HCT116 (cell line): ENCODE data around the gene FAM118B.
A peak's percentile ranks its signal among the peaks of the same experiment; 100 is the strongest.

ENCODE experiments used
- CTCF ChIP-seq, 3 experiments: fragments of 200-600 bp in 1 of 3; sonication (generic) in 1 of 3; IDR thresholded peaks in 2 of 3; conservative IDR thresholded peaks in 1 of 3; 2 replicates each; pipeline ENCODE4 v1.5.1; 2012 to 2017; ENCODE audit warnings: low read depth in 2 of 3, low read length in 2 of 3, antibody characterized with exemption in 1 of 3, borderline replicate concordance in 1 of 3, control low read depth in 1 of 3, mild to moderate bottlenecking in 1 of 3, mixed read lengths in 1 of 3, mixed run types in 1 of 3, moderate library complexity in 1 of 3; ENCODE audit not compliant: insufficient read depth in 1 of 3
- POLR2A ChIP-seq: IDR thresholded peaks from 2 replicates; pipeline ENCODE4 v1.7.0; 2011; ENCODE audit warnings: borderline replicate concordance; ENCODE audit not compliant: insufficient read depth, insufficient read length; ENCODE audit errors: extremely low read depth
- POLR2AphosphoS5 ChIP-seq: IDR thresholded peaks from 2 replicates; pipeline ENCODE4 v1.6.1; 2011; ENCODE audit warnings: mild to moderate bottlenecking, low read depth, low read length, moderate library complexity
- SP1 ChIP-seq: IDR thresholded peaks from 2 replicates; pipeline ENCODE4 v1.6.1; 2012; ENCODE audit warnings: low read depth
- YY1 ChIP-seq: IDR thresholded peaks from 2 replicates; pipeline ENCODE4 v1.6.1; 2011; ENCODE audit warnings: low read length, low read depth, moderate library complexity, mild to moderate bottlenecking; ENCODE audit not compliant: insufficient replicate concordance; ENCODE audit errors: extremely low read depth
- TF ChIP-seq, protein P1 (sequence below): IDR thresholded peaks from 2 replicates; pipeline ENCODE4 v1.6.1; 2012; ENCODE audit warnings: low read depth

- TF ChIP-seq SP1 (no peak), POLR2AphosphoS5 (no peak), CTCF (IDR thresholded peaks at IDR 0.05 in 2 of 3, conservative IDR thresholded peaks at IDR 0.05 in 1 of 3; ENCODE audit: borderline replicate concordance in 1 of 3, insufficient read depth in 1 of 3, low read depth in 2 of 3, low read length in 2 of 3) (peak; percentile 75 to 88 (median 85)), POLR2A (no peak), YY1 (no peak)
- TF ChIP-seq, protein P1, sequence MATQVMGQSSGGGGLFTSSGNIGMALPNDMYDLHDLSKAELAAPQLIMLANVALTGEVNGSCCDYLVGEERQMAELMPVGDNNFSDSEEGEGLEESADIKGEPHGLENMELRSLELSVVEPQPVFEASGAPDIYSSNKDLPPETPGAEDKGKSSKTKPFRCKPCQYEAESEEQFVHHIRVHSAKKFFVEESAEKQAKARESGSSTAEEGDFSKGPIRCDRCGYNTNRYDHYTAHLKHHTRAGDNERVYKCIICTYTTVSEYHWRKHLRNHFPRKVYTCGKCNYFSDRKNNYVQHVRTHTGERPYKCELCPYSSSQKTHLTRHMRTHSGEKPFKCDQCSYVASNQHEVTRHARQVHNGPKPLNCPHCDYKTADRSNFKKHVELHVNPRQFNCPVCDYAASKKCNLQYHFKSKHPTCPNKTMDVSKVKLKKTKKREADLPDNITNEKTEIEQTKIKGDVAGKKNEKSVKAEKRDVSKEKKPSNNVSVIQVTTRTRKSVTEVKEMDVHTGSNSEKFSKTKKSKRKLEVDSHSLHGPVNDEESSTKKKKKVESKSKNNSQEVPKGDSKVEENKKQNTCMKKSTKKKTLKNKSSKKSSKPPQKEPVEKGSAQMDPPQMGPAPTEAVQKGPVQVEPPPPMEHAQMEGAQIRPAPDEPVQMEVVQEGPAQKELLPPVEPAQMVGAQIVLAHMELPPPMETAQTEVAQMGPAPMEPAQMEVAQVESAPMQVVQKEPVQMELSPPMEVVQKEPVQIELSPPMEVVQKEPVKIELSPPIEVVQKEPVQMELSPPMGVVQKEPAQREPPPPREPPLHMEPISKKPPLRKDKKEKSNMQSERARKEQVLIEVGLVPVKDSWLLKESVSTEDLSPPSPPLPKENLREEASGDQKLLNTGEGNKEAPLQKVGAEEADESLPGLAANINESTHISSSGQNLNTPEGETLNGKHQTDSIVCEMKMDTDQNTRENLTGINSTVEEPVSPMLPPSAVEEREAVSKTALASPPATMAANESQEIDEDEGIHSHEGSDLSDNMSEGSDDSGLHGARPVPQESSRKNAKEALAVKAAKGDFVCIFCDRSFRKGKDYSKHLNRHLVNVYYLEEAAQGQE = no peak
Observed at GRCh38 chr11:126310200-126310991, 98.8 kb downstream of the FAM118B start.
